Kidney (tissue), 14 donors: Measurements from ENCODE around the gene ELFN2. TPM values are rescaled to one million over a fixed set of nuclear protein-coding genes. Genes with fewer than 3 reads are reported as not detected.
"Not testable (repeated sequence)": the region's sequence is repeated elsewhere in the genome, so short reads cannot be mapped to it uniquely, and the experiment has no call there.

Experiments used
- DNase-seq, 5 donors: peaks; one replicate each; pipeline ENCODE4 v3.0.0-alpha.2; 2013 to 2020
- FAIRE-seq: peaks from 2 replicates; lab custom pipeline; 2012; peaks lifted over from hg19 to GRCh38; lab: Jason Lieb, UNC
- H3K27ac ChIP-seq, 2 donors: one replicate each; pipeline ENCODE4 v1.7.0; 2013; ENCODE audit warnings: low read depth in 2 of 2, low read length in 2 of 2, inconsistent platforms in 1 of 2
- H3K27me3 ChIP-seq: one replicate; pipeline ENCODE4 v1.7.1; 2013; ENCODE audit warnings: low read length, inconsistent platforms; ENCODE audit not compliant: control insufficient read depth, insufficient read depth
- H3K36me3 ChIP-seq, 3 donors: one replicate each; pipeline versions ENCODE4 v1.7.0 to v1.7.1; 2013; ENCODE audit warnings: low read length in 3 of 3, control low read depth in 1 of 3, inconsistent platforms in 1 of 3; ENCODE audit not compliant: insufficient read depth in 3 of 3, control insufficient read depth in 2 of 3
- H3K4me1 ChIP-seq, 3 donors: one replicate each; pipeline versions ENCODE4 v1.7.0 to v1.7.1; 2013; ENCODE audit warnings: low read length in 3 of 3, inconsistent platforms in 1 of 3, low read depth in 1 of 3; ENCODE audit not compliant: control insufficient read depth in 2 of 3, insufficient read depth in 2 of 3
- H3K4me3 ChIP-seq, 3 donors: one replicate each; pipeline versions ENCODE4 v1.7.0 to v1.8.1; 2013; ENCODE audit warnings: low read length in 3 of 3, control low read depth in 1 of 3, inconsistent platforms in 1 of 3
- H3K9ac ChIP-seq, 3 donors: one replicate each; pipeline versions ENCODE4 v1.7.0 to v1.7.1; 2013; ENCODE audit warnings: low read length in 3 of 3, control low read depth in 1 of 3, inconsistent platforms in 1 of 3
- H3K9me3 ChIP-seq, 3 donors: one replicate each; pipeline versions ENCODE4 v1.7.0 to v1.7.1; 2013; ENCODE audit warnings: low read length in 3 of 3, control low read depth in 1 of 3, inconsistent platforms in 1 of 3; ENCODE audit not compliant: control insufficient read depth in 2 of 3, insufficient read depth in 1 of 3
- intact Hi-C: fragments of 100-400 bp; cut with DNase I; formaldehyde crosslinking; loops from one replicate; pipeline ENCODE4 v1.11.1; 2022
- polyA plus RNA-seq: library from polyadenylated mRNA; stranded (reverse); fragments of 350-450 nt; fragmentation: Illumina TruSeq; extraction: RNeasy Lipid Tissue Mini Kit (QIAGEN cat#74804); gene quantifications from one replicate; pipeline ENCODE4 v1.2.3, GENCODE V29; 2014; ENCODE audit warnings: low read depth, low replicate concordance; ENCODE audit not compliant: insufficient read depth
- total RNA-seq: library from RNA; stranded (reverse); fragmentation: NEBNext Ultra II Directional; extraction: Animal tissue kit (Norgen Biotek cat#: 25700); gene quantifications from one replicate; pipeline ENCODE4 v1.2.1, GENCODE V29; 2021
- TF ChIP-seq, protein P1 (sequence below): IDR thresholded peaks from 3 replicates; pipeline ENCODE4 v1.5.1; 2012; ENCODE audit warnings: mild to moderate bottlenecking, moderate library complexity, borderline replicate concordance; ENCODE audit not compliant: insufficient read depth; ENCODE audit errors: extremely low read depth
- donor health status: control.
- donor health status: control.
- donor health status: control.
- donor health status: control.
- donor health status: control.
- donor health status: DM: yes; HTN: yes; CAD: no.
- donor health status: Normal renal cell carcinoma (clear cell type).

Gene ELFN2
- total and polyA plus RNA-seq, 2 donors from 2014 or later = 0.19 to 4.6 TPM

DNA sequence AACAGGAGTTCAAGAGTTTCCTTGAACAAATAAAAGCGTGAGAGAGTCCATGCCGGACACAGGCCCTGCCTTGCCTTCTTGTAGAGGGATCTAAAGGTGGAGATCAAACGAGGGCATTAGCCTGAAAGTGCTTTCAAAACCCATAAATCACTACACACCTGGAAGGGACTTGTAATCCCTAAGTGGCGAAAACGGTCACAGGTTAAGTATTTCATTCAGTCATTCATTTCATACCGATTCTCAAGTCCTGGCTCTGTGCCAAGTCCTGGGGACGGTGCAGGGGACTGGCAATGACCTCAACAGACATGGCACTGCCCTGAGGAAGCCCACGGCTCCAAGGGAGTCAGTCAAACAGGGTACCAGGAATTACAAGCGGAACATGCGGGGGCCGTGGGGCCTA lies 26.6 kb downstream of the ELFN2 start:
- no peak for FAIRE-seq
- TF ChIP-seq, protein P1, sequence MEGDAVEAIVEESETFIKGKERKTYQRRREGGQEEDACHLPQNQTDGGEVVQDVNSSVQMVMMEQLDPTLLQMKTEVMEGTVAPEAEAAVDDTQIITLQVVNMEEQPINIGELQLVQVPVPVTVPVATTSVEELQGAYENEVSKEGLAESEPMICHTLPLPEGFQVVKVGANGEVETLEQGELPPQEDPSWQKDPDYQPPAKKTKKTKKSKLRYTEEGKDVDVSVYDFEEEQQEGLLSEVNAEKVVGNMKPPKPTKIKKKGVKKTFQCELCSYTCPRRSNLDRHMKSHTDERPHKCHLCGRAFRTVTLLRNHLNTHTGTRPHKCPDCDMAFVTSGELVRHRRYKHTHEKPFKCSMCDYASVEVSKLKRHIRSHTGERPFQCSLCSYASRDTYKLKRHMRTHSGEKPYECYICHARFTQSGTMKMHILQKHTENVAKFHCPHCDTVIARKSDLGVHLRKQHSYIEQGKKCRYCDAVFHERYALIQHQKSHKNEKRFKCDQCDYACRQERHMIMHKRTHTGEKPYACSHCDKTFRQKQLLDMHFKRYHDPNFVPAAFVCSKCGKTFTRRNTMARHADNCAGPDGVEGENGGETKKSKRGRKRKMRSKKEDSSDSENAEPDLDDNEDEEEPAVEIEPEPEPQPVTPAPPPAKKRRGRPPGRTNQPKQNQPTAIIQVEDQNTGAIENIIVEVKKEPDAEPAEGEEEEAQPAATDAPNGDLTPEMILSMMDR = no peak
- peak overlapping the region; percentile 7 to 47 for H3K27ac ChIP-seq

DNA sequence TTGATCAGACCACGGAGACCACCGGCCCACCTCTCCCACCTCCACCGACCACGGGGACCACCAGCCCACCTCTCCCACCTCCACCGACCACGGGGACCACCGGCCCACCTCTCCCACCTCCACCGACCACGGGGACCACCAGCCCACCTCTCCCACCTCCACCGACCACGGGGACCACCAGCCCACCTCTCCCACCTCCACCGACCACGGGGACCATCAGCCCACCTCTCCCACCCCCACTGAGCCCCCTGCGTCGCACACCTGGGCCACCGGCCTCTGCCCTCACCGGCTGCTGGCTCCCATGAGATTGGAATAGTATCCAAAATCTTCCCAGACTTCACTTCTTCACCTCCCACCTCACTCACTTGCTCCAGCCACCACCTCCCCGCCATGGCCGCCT lies 27.8 kb downstream of the ELFN2 start:
- H3K36me3 ChIP-seq, H3K4me3 ChIP-seq, FAIRE-seq, DNase-seq, H3K27ac ChIP-seq, H3K4me1 ChIP-seq, H3K27me3 ChIP-seq, H3K9me3 ChIP-seq, H3K9ac ChIP-seq, intact Hi-C loops: not testable (repeated sequence)

More for the DNA sequence above, 26.6 kb downstream of the ELFN2 start:
- Histone ChIP-seq H3K4me3 (no peak overlapping the region), H3K9ac (no peak overlapping the region), H3K9me3 (no peaks in the 10 kb centered on the region), H3K4me1 (peaks cover 0 to 5% (median 5%) of the 10 kb centered on the region in 3 donors), H3K27me3 (no peaks in the 10 kb centered on the region), H3K36me3 (no peaks in the 10 kb centered on the region)
- DNase-seq = no peak
- intact Hi-C loops = no loop called here

DNA sequence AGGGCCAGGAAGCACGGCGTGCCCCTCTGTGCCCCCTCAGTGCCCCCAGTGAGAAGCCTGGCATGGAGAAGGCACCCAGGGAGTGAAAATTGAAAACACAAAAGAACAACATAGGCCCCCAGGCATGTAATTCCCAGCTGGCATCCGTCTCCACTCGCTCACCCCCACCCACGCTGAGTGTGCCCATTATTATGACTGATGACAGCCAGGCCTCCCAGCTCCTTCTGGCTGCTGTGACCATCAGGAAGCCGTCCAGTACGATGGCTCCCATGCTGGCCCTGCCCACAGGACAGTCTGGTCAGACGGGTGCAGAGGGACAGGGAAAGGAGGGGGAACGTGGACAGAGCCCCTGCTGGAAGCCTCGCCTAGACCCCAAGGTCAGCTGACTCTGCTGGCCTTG lies 30.1 kb downstream of the ELFN2 start:
- no peaks in the 10 kb centered on the region for H3K9me3 ChIP-seq
- no peaks in the 10 kb centered on the region for H3K36me3 ChIP-seq
- no peak overlapping the region for H3K4me3 ChIP-seq
- no peak overlapping the region for H3K9ac ChIP-seq
- TF ChIP-seq, protein P1 = no peak
- H3K4me1 ChIP-seq = peaks cover 0 to 5% (median 5%) of the 10 kb centered on the region in 3 donors
- H3K27me3 ChIP-seq = no peaks in the 10 kb centered on the region
- FAIRE-seq = no peak
- intact Hi-C loops = no loop called here
- DNase-seq = no peak
- no peak overlapping the region for H3K27ac ChIP-seq

- Histone ChIP-seq H3K36me3 (no peaks in the 10 kb centered on the region), H3K9ac (no peak overlapping the region), H3K27ac (no peak overlapping the region), H3K4me3 (no peak overlapping the region), H3K27me3 (no peaks in the 10 kb centered on the region), H3K4me1 (peaks cover 0 to 5% (median 3%) of the 10 kb centered on the region in 3 donors), H3K9me3 (no peaks in the 10 kb centered on the region)
- FAIRE-seq = no peak
- DNase-seq = no peak
- intact Hi-C loops = no loop called here
- TF ChIP-seq, protein P1 = no peak
These were observed 30.7 kb downstream of the ELFN2 start for GRCh38 chr22:37396488-37397084.
